SU-DHL-6 (cell line): ENCODE data around the gene CCDC106.

Experiments used
- H2AFZ ChIP-seq: fragments of 200-600 bp; sonication (generic); 2 replicates; pipeline ENCODE4 v1.6.1; 2014; ENCODE audit warnings: low read depth, mild to moderate bottlenecking, moderate library complexity, mixed read lengths, antibody characterized with exemption, low read length; ENCODE audit not compliant: severe bottlenecking
- H3F3A ChIP-seq: fragments of 200-600 bp; shearing (Covaris generic); 2 replicates; pipeline ENCODE4 v1.6.0; 2016; ENCODE audit warnings: antibody characterized with exemption, mild to moderate bottlenecking; ENCODE audit not compliant: insufficient read depth
- H3K27ac ChIP-seq: fragments of 200-600 bp; sonication (generic); 2 replicates; pipeline ENCODE4 v1.5.1; 2016; ENCODE audit warnings: low read depth, mild to moderate bottlenecking, low read length, moderate library complexity, mixed read lengths
- H3K27me3 ChIP-seq: fragments of 200-600 bp; sonication (generic), shearing (Covaris generic); 2 replicates; pipeline ENCODE4 v1.6.0; 2014; ENCODE audit warnings: mild to moderate bottlenecking, low read length
- H3K36me3 ChIP-seq: fragments of 200-600 bp; sonication (generic); 2 replicates; pipeline ENCODE4 v1.6.1; 2014; ENCODE audit warnings: mild to moderate bottlenecking, low read length, mixed read lengths
- H3K4me2 ChIP-seq: fragments of 300-600, 200-600 bp; shearing (Covaris generic), sonication (generic); 2 replicates; pipeline ENCODE4 v1.6.0; 2014; ENCODE audit warnings: low read length, low read depth, mild to moderate bottlenecking; ENCODE audit not compliant: poor library complexity, severe bottlenecking
- H3K4me3 ChIP-seq: fragments of 200-600 bp; sonication (generic); 2 replicates; pipeline ENCODE4 v1.5.1; 2014; ENCODE audit warnings: antibody characterized with exemption, low read length, mild to moderate bottlenecking, mixed read lengths; ENCODE audit not compliant: insufficient read depth, poor library complexity, severe bottlenecking
- H3K79me2 ChIP-seq: fragments of 200-600 bp; sonication (generic); 2 replicates; pipeline ENCODE4 v1.6.1; 2014; ENCODE audit warnings: mild to moderate bottlenecking, low read length, moderate library complexity; ENCODE audit not compliant: insufficient read depth
- H3K9ac ChIP-seq: fragments of 200-600 bp; sonication (generic); 2 replicates; pipeline ENCODE4 v1.7.0; 2014; ENCODE audit warnings: mild to moderate bottlenecking, low read length
- H3K9me2 ChIP-seq: fragments of 200-600 bp; sonication (generic); replicated peaks from 2 replicates; pipeline ENCODE4 v1.6.1; 2014; ENCODE audit warnings: low read length; ENCODE audit not compliant: insufficient read depth
- H3K9me3 ChIP-seq: fragments of 200-600 bp; sonication (generic); 2 replicates; pipeline ENCODE4 v1.6.1; 2014; ENCODE audit warnings: low read length, mixed read lengths; ENCODE audit not compliant: insufficient read depth
- H4K20me1 ChIP-seq: fragments of 200-600 bp; sonication (generic); 2 replicates; pipeline ENCODE4 v1.6.1; 2014; ENCODE audit warnings: low read depth, mild to moderate bottlenecking, antibody characterized with exemption, low read length, moderate library complexity, mixed read lengths
- CTCF ChIP-seq: fragments of 200-600 bp; sonication (generic); IDR thresholded peaks from one replicate; pipeline ENCODE4 v1.5.1; 2017; ENCODE audit warnings: antibody characterized with exemption, mild to moderate bottlenecking, low read length, moderate library complexity; ENCODE audit not compliant: insufficient read depth, poor library complexity, severe bottlenecking
- EZH2phosphoT487 ChIP-seq: fragments of 200-600 bp; sonication (generic), shearing (Covaris generic); conservative IDR thresholded peaks from 2 replicates; pipeline ENCODE4 v1.6.1; 2018; ENCODE audit warnings: mild to moderate bottlenecking, antibody characterized with exemption, low read length, moderate library complexity, mixed read lengths

Gene CCDC106

GRCh38 chr19:55641426-55642152, 6.4 kb upstream of the CCDC106 start:
- H3K27me3 ChIP-seq: no peaks in the 10 kb centered on the region
- H3K27ac ChIP-seq: peak overlapping the region; percentile 90
- H2AFZ ChIP-seq: peak overlapping the region; percentile 8
- no peaks in the 10 kb centered on the region for H3K9me2 ChIP-seq
- TF ChIP-seq EZH2phosphoT487 (no peak), CTCF (no peak)
- no peaks in the 10 kb centered on the region; the same call in 1 of the 2 replicates for H3K36me3 ChIP-seq
- H3K4me3 ChIP-seq: peak overlapping the region; percentile 99
- no peaks in the 10 kb centered on the region for H3K9me3 ChIP-seq
- H4K20me1 ChIP-seq: no peaks in the 10 kb centered on the region
- H3K4me2 ChIP-seq: peak overlapping the region; percentile 71
- peaks cover 32% of the 10 kb centered on the region for H3K79me2 ChIP-seq
- peak overlapping the region; percentile 98 for H3K9ac ChIP-seq
- H3F3A ChIP-seq: peaks cover 44% of the 10 kb centered on the region

GRCh38 chr19:55642153-55643002, 5.6 kb upstream of the CCDC106 start:
- peak overlapping the region; percentile 71 for H3K4me2 ChIP-seq
- no peak overlapping the region for H2AFZ ChIP-seq
- no peaks in the 10 kb centered on the region for H3K9me2 ChIP-seq
- peak overlapping the region; percentile 99 for H3K4me3 ChIP-seq
- no peaks in the 10 kb centered on the region; the same call in 1 of the 2 replicates for H3K36me3 ChIP-seq
- peak overlapping the region; percentile 98 for H3K9ac ChIP-seq
- H3K27me3 ChIP-seq: no peaks in the 10 kb centered on the region
- H4K20me1 ChIP-seq: no peaks in the 10 kb centered on the region
- H3K9me3 ChIP-seq: no peaks in the 10 kb centered on the region
- TF ChIP-seq CTCF (no peak), EZH2phosphoT487 (no peak)
- H3K27ac ChIP-seq: peak overlapping the region; percentile 90
- H3F3A ChIP-seq: peaks cover 52% of the 10 kb centered on the region
- H3K79me2 ChIP-seq: peaks cover 29% of the 10 kb centered on the region

GRCh38 chr19:55643003-55643886, 4.8 kb upstream of the CCDC106 start, which contains the start of gene ZNF581:
Gene ZNF581 (plus strand): TSS chr19:55643649. CDS start chr19:55644572, 923 bp downstream.
- H3K79me2 ChIP-seq: peaks cover 24% of the 10 kb centered on the region
- peak within 1 kb of the TSS; percentile 90 for H3K27ac ChIP-seq
- H3K4me3 ChIP-seq: peak within 1 kb of the TSS; percentile 99
- no peaks in the 10 kb centered on the region for H3K9me3 ChIP-seq
- peaks cover 57% of the 10 kb centered on the region for H3F3A ChIP-seq
- peak within 1 kb of the TSS; percentile 71 for H3K4me2 ChIP-seq
- H4K20me1 ChIP-seq: no peaks in the 10 kb centered on the region
- no peaks in the 10 kb centered on the region; the same call in 1 of the 2 replicates for H3K36me3 ChIP-seq
- TF ChIP-seq EZH2phosphoT487 (no peak), CTCF (no peak)
- H3K27me3 ChIP-seq: no peaks in the 10 kb centered on the region
- H2AFZ ChIP-seq: no peak within 1 kb of the TSS
- H3K9me2 ChIP-seq: no peaks in the 10 kb centered on the region
- peak within 1 kb of the TSS; percentile 98 for H3K9ac ChIP-seq
